CD4-positive, alpha-beta T cell treated with Interferon gamma for 1 hour (primary cell): ENCODE results near the gene CD300LB.
"Not testable (repeated sequence)": the region's sequence is repeated elsewhere in the genome, so short reads cannot be mapped to it uniquely, and the experiment has no call there.

ENCODE experiments used
- DNase-seq: peaks from one replicate; pipeline ENCODE4 v3.0.0-alpha.2; 2020

Gene CD300LB

DNA sequence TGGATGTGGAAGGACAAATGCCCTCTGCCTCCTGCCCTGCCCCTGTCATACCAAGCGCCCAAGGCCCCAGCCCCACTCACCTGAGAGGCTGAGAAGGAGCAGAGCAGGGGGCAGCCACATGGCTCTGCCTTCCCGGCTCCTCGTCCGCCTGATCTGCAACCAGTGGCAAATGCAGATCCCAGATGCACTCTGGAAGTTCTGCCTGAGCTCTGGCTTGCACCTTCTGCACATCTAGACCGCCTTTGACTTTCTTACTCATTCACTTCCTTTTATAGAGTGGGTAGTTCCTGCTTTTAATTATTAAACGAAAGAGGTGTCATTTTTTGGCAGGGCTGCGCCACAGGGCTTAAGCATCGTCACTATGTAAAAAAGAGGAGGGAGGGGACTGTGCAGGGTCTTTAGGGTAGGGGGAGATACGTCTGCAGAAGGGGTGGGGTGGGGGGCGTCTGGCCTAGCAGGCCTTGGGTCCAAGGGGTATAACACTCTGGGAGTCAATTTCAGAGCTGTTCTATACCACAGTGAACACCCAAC is at the start of gene CD300LB:
Gene CD300LB (minus strand): TSS at position 245 of the 531 bp plus-strand sequence. CDS start 125 bp downstream, at position 120.
- no peak for DNase-seq

DNA sequence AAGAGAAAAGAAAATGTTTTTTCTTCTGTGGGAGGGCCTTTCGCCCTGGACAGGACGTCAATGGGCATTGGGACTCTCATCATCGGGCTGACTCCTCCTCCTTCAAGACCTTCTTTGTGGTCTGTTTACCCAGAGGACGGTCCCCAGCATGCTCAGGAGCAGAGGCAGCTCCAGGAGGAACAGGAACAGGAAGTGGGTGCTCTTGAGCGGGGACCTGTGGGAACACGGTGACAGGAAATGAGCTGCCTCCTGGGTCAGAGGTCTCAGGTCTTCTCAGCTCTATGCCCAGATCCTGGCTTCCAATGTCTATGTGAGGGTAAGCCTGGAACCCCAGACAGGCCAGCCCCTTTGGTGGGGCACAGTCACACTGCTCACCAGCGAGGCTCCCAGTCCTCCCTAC is 48.6 kb upstream of the CD300LB start:
- DNase-seq, result no peak

DNA sequence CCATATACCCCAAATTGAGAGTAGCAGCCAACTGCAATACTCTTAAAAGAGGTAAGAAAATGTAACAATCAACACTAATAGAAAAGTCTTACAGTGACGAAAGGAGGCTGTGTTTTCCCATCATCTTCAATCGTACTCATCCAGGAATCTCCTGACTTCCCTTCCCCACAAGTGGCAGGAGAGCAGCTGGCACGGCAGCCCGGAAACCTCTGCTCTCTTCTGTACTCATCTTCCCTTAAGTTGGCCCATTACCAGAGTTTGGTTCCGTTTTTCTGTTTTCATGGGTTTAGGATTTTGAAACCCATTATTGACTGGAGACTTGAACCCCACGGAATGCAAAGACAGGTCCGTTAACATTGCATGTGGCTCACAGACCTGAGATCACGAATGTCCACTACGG is 47.7 kb upstream of the CD300LB start:
- no peak for DNase-seq

DNA sequence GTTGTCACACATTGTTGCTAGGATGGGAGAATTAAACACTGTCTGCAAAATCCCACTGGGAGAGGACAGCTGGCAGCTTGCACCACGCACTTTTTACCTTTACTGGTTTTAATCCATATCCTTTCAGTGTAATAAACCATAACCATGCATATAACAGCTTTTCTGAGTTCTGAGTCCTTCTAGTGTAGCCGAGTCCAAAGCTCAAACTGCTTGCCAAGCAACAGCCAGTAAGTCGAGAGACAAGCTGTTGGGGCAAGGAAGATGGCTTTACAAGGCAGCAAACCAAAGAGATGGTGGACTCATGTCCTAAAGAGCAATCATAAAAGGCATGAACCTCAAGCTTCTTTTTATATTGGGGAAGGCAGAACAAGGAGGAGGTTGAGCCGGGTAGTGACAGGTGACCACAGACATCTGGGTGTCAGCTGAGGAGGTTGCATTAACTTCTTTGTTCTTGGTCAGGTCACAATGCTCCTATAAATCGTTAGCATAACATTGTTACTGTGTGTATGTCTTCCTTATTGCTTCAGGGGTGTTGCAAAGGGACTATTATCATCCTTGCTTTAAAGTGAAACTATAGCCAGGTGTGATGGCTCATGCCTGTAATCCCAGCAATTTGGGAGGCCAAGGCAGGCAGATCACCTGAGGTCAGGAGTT is 43.3 kb upstream of the CD300LB start:
- no peak for DNase-seq

DNA sequence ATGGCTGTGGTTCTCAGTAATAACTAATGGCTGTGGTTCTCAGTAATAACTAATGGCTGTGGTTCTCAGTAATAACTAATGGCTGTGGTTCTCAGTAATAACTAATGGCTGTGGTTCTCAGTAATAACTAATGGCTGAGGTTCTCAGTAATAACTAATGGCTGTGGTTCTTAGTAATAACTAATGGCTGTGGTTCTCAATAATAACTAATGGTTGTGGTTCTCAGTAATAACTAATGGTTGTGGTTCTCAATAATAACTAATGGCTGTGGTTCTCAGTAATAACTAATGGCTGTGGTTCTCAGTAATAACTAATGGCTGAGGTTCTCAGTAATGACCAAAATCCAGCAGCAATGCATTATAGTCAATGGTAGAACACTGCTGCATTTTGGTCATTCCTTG is 42.4 kb upstream of the CD300LB start:
- not testable (repeated sequence) for DNase-seq

DNA sequence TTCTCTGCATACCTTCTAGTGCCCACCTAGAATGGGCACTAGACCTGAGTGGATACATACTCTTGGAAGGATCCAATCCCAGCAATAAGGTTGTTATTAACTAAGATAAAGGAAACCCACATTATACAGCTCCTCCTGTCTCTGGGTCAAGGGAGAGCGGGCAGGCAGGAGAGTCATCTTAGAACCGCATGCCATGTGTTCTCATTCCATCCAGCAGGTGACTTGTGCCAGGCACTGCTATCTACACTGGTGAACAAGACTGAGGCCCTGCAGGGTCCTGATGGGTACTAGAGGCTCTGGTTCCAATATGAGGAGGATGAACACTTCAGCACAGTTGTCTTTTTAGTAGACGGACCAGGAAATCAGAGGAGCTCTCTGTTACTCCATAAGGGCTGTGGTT is 41.9 kb upstream of the CD300LB start:
- DNase-seq, result no peak

DNA sequence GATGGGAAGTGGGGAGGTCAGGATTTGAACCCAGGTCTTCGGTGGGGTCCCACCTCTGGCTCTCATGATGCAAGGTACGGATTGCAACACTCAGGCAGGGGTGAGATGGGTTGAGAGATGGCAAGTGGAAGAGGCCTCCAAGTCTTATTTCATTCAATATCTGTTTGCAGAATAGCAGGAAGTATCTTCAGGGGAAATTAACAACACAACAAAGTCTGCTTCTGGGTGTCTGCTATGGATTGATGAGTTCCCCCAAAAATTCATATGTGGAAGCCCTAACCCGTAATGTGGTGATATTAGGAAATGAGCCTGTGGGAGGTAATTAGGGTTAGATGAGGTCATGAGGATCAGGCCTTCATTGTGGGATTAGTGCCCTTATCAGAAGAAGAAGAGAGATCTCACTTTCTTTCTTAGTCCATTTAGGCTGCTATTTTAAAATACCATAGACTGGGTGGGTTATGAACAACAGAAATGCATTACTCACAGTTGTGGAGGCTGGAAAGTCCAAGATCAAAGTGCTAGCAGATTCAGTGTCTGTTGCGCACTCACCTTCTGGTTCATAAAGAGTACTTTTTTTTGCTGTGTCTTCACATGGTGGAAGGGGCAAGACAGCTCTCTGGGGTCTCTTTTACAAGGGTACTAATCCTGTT is 40.5 kb upstream of the CD300LB start:
- no peak for DNase-seq

DNA sequence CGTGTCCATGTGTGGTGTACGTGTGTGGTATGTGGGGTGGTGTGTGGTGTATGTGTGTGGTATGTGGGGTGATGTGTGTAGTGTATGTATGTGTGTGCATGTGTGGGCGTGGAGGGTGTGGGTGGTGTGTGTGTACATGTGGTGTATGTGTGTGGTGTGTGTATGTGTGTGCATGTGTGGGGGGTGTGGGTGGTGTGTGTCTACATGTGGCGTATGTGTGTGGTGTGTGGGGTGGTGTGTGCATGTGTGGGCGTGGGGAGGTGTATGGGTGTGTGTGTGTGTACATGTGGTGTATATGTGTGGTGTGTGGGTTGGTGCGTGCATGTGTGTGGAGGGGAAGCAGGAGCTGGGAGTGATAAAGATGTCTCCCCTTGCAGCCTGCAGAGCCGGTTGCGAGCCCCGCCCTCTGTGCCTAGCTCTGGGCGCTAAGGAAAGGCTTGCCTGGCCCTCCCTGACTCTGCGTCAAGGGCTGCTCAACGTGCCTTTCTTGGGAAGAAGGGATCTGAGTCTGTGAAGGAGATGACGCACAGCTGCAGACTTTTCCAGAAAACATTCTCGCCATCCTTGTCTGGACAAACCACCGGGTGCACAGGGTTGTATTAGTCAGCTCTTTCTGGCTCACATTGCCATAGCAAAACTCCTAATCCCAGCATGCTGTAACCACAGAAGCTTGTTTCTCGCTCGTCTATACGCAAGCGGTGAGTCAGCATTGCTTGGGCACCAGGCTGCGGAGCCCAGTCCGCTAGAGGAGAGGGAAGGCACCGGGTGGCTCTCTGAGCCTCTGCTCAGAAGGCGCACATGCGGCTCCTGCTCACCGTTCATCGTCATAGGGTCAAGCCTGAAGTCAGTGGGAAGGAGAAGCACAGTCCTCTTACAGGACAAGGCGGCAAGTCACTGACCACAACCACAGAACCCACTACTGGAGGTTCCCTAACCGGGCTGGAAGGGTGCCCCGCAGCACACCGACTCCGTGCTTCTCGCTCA is 38.0 kb upstream of the CD300LB start:
- peak; percentile 80 for DNase-seq

DNA sequence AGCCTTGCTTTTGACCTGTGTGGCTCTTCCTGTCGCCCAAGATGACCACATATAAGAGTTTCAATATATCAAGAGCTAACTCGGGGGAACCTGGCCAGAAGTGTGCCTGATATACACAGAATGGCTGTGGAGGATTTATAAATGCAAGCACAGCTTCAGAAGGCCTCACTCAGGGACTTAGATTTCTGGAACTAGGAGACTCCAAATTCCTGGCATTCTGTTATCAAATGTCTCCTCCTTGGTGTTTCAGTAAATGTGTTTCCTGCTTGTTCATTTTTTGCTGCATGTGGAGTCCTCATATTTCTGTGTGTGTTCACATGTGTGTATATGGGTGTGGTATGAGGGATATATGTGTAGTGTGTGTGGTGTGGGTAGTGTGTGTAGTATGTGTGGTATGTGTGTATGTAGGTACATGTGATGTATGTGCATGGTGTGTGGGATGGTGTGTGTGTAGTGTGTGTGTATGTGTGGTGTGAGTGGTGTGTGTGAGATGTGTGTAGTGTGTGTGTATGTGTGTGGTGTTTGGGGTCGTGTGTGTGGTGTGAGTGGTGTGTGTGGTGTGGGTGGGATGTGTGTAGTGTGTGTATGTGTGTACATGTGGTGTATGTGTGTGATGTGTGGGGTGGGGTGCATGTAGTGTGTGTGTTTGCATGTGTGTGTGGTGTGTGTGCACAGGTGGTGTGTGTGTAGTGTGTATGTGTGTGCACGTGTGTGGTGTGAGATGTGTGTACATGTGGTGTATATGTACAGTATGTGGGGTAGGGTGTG is 37.0 kb upstream of the CD300LB start:
- no peak for DNase-seq

DNA sequence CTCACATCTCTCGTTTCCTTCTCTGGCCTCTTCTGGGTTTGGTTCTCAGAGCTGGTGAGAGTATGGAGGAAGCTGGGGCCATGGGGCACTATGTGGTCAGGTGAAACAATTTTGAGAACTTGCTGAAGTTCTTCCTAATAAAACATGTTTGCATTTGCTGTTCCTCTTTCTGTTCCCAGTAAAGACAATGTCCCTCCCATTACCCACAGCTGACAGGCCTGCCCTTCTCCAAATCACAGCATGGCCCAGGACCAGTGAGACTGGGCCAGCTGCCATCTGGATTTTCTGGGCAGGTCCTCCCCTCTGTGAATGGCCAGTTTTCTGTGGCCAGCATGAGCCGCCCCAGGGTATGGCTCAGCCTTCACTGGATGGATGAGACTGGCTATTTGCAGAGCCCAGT is 36.1 kb upstream of the CD300LB start, which contains the start of gene CD300H:
Gene CD300H (minus strand): TSS at position 113 of the 400 bp plus-strand sequence.
- peak; percentile 12 for DNase-seq

DNA sequence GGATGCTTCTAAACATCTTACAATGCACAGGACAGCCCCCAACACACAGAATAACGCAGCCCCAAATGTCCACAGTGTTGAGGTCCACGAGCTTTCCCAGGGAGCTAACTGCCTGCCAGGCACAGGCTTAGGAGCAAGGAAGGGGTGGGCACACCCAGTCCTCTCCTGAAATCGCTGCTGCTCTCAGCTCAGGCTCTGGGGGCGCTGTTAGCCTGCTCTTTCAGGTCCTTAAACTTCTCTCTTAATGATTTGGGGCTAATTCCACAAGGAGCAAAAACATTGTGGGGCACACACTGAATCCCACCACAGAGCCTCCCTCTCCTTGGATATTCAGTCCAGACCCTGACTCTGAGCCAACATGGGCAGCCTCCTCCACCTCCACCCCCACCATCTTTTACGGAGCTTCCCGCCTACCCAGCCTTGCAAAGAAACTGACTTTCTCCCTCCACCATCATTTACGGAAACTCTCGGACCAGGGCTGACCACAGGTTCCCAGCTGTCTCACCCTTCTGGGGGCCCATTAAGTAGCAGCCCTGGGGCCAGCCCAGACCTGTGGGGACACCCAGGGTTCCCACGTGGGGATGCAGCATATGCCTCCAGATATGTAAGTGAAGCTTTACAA is 35.0 kb upstream of the CD300LB start:
- DNase-seq, result peak; percentile 41

DNA sequence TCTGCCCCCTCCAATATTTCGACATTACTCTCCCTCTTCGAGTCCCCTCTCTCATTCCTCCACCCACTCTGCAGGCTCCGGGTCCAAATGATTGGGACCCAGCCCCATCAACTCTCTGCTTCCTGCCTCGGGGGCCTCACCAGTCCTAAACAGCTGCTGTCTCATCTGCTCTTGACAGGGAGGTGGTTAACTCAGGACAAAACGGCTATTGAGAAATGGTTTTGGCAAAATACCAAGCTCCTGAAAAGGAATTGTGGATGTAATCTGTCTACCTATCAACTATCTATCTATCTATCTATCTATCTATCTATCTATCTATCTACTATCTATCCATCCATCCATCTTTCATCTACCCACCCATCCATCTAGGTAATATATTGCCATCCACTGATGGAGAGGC is 33.9 kb upstream of the CD300LB start:
- no peak for DNase-seq

DNA sequence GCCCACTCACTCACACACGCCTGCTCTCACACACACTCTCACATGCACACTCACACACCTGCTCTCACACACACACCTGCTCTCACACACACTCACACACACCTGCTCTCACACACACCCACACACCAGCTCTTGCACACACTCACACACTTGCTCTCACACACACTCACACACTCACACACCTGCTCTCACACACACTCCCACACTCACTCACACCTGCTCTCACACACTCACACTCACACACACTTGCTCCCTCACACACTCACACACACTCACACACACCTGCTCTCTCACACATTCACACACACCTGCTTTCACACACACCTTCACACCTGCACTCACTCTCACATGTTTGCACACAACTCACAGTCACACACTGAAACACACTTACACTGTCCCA is 32.1 kb upstream of the CD300LB start:
- DNase-seq, result no peak

DNA sequence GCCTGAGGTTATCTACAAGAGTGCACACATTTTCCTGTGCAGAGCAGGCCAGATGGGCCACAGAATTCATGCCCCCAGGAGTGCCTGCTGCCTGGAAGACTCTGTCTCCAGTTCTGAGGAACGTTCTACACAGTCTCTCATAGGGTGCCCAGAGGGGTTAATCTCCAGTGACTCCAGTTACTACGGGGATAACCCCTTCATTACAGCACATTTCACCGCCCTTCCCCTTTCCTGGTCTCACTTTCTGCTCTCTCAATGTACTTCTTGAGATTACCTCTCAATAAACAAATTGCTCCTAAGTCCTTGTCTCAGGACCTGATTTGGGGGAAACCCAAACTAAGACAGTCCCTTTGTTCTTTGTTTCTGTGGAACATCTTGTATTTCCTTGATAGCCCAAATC is 30.3 kb upstream of the CD300LB start:
- DNase-seq, result no peak

DNA sequence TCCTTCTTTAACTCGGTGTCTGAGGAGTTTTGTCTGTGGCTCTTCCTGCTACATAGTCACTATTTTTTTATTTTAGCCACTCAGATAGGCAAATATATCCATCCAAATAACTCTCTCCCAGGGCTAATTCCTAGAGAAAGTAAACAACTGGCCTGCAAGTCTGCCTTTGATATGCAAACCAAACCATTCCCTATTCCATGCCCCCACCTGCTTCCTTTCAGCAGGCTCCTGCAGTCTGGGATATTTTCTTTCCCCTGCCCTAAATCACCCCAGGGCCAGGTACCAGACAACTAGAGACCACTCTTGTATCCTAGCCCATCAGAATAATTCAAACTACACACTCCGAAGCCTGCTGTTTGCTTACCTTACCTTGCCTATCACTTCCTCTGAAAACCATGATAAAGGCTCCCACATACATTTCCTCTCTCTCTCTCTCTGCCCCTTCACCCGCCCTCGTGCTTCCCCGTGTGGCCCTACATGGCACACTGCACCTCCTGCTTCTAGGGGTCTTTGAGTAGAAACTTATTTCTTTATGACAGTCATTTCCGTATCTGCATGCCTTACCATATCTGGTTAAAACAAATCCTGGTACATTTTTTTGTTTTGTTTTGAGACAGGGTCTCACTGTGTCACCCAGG is 27.7 kb upstream of the CD300LB start:
- DNase-seq, result no peak

DNA sequence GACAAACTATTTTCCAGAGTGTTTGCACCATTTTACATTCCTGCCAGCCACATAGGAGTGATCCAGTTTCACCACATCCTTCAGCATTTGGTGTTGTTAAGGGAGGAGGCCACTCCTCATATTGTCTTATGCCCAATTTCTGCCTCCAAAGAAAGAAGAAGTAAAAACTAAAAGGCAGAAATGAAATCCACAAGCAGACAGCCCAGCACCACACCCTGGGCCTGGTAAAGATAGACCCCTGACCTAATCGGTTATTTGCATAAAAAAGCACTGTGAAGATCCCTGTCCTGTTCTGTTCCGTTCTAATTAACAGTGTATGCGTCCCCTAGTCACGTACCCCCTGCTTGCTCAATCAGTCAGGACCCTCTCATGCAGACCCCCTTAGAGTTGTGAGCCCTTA is 27.1 kb upstream of the CD300LB start:
- not testable (repeated sequence) for DNase-seq

DNA sequence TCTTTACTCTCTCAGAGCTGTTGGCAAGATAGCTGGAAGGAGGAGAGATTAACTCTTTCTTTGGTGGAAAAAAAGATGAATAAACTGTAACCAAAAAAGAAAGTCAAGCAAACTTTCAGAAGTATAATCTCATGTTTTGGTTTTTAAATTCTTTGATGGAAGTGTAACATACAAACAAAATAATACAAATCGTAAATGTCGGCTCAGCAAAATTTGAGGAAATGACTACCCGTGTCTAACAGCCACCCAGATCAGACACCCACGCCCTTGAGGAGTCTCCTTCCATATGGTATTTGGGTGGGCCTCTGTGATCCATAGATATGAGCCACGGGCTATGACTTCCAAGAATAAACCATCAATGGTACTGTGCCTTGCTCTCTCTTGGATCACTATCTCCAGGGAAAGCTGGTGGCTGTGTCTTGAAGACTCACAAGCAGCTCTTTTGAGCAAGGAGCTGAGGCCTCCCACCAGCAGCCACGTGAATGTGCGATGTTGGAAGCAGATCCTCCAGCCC is 24.2 kb upstream of the CD300LB start:
- DNase-seq, result no peak

DNA sequence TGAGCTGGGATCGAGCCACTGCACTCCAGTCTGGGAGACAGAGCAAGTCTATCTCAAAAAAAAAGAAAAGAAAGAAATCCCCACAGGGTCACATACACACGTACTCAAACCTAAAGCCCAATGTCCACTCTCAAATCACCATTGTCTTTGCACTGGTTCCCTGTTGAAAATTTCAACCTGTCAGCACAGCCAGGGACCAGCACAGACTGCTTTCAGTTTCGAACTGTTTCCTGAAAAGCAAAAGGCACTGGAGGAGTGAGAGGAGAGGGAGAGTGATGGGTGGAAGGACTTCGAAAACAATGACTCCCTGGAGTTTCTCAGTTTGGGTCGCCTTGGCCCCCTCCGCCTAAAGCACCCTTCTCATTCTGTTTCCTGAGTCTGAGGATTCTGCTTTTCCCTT is 23.6 kb upstream of the CD300LB start:
- no peak for DNase-seq

DNA sequence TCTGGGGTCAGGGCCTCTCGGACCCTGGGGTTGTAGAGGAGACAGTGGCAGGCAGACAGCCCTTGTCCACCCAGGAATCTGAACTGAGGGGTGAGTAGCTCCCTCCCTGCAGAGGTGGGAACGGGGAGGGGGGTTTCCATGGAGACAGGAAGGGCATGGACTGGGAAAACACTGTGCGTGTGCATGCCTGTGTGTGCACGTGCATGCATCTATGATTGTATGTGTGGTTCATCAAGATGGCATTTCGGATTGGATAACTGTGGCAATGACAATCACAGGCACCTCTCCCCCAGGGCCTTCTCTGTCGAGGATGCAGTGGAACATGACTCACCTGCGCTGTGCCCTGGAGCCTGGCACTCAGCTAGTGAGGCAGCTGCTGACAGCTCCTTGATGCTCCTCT is 20.8 kb upstream of the CD300LB start:
- DNase-seq, result no peak

DNA sequence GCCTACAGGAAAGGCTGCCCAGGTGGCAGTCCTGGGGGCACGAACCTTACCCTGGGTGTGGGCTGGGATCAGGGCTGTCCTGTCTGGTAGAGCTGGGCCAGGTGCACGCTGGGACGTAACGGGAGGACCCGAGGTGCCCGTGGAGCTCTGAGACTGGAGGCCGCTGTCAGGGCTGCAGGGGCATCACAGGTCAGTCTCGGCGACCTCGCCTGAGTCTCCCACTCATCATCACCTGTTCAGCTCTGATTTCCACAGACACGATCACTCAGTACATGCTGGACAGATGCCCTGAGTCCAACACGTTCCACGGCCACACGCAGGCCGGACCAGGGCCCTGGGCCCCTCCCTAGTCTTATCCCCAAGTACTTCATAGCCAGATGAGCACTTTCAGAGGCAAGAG is 19.3 kb upstream of the CD300LB start:
- DNase-seq, result no peak

DNA sequence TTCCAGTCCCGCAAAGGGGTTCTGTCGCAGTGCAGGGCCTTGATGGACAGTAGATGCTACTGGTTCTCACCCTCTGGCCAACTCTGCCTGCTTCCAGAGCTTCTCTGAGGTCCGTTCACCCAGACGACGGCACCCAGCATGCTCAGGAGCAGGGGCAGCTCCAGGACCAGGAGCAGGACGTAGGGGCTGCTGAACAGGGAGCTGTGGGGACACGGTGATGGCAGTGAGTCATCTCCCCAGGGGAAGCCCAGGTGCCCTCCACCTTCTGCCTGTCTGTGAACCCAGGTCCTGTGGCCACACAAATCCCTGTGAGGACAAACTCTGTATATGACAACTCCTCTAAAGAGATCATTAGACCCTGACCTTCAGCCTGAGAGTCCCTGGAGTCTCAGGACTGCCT is 18.1 kb upstream of the CD300LB start:
- DNase-seq, result no peak
